NCI-H128 (cell line): ENCODE measurements around the gene CELSR1.

Experiments used
- DNase-seq: peaks from one replicate; lab custom pipeline; 2025; ENCODE audit not compliant: unreplicated experiment; lab: John Stamatoyannopoulos, UW

Gene CELSR1

DNA sequence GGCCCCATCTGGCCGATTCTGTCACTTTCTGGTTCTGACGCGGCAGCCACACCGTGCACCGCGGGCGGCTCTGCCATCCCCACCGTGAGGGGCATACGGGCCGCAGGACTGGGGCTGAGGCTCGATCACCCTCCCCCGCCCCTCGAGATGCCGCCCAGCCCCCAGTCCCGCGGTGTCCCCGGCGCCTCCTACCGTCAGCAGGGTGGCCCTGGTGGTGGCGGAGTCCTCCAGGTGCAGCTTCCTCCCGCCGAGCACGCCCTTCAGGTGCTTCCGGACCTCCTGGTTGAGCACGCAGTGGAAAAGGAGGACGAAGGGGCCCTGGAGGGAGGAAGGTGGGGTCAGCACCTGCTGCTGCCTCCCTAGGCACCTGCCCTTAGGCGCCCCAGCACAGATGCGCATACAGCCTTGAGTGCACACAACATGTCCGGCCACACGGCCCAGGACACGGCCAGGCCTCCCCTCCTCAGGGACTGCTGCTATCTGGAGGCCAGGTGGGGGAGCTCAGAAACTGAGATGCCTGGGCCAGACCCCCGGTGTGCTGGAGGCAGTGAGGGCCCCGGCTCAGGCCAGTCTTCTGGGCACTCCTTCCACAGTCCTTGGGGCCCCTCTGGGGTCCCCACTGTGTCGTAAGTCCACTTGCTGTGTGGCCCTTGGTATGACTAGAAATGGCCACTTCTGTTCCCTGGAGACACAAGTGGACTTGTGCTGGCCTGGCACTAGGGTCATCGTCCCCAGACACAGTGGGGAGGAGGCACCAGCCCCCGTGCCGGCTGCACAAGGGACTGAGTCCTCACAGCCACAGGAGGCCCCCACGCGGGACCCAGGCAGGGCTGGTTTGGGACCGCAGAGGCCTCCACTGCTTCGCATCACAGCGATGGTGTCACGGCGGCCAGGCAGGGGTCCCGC lies 170.4 kb downstream of the CELSR1 start:
- DNase-seq, result no peak

DNA sequence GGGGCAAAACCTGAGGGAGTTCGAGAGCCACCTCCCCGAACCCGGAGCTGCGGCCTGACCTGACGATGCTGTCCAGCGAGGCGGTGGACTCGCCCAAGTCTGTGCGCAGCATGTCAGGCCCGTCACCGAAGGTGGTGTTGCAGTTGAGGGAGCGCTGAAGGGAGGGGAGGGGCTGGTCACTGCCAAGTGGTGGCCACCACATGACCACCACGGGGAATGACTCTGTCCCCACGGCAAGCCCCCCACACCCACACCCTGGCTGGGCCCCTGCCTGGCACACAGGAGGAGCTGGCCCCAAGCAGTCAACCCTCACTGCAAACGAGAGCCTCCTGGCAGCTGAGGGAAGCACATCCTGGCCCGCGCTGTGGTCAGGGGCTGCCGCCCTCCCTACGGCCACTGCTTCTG lies 171.1 kb downstream of the CELSR1 start:
- DNase-seq, result no peak

DNA sequence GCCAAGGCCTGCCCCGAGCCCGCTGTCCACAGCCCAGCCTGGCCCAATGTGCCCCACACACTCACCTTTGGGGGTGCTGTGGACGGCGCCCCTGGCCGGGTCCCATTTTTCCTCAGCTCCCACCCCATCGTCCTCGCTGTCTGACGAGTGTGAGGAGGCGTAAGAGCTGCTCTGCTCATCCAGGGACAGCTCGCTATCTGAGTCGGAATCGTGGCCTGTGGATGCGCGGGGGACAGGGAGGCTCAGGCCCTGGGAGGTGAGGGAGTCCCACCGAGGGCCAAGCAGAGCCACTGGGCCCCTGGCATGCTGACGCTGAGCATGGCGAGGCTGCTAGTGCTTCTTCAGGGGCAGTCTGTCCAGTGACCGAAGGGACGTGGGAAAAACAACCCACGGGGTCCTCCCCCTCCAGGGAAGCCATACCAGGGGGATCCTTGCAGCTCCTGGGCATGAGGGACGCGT lies 172.2 kb downstream of the CELSR1 start:
- no peak for DNase-seq

DNA sequence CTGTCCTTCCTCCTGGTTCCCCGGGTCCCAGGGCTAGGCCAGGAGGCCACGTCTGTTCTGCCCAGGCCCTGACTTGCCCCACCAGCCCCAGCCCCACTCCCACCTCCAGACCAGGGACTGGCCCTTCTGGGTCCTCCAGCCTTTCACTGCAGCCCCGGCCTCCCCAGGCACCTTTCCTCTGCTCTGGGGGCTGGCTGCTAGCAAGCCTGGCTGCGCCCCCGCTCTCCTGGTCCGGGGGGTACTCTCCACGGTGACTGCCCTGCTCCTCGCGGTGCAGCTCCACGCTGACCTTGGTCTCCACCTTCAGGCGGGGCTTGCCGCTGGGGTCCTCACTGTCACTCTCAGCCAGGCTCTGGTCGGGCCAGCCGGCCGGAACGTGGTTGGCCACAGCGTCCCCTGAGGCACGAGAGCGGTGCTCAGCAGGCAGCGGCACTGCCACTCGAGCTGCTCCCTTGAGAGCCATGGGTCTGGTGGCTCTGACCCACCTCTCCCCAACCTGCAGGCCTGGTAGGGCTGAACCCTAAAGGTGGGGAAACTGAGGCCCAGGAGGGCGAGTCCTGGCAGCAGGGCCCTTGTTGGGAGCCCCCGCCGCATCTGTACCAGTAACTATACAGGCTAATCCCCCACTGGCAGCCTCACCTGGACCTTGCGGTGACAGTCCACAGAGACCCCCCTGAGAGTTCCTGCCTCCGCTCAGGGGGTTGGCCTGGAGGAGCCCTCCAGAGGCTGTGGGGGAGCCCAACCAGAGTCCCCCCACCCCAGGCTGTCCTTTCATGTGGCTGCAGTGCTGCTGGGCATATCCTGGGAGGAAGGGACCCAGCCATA lies 172.9 kb downstream of the CELSR1 start:
- DNase-seq, result no peak

DNA sequence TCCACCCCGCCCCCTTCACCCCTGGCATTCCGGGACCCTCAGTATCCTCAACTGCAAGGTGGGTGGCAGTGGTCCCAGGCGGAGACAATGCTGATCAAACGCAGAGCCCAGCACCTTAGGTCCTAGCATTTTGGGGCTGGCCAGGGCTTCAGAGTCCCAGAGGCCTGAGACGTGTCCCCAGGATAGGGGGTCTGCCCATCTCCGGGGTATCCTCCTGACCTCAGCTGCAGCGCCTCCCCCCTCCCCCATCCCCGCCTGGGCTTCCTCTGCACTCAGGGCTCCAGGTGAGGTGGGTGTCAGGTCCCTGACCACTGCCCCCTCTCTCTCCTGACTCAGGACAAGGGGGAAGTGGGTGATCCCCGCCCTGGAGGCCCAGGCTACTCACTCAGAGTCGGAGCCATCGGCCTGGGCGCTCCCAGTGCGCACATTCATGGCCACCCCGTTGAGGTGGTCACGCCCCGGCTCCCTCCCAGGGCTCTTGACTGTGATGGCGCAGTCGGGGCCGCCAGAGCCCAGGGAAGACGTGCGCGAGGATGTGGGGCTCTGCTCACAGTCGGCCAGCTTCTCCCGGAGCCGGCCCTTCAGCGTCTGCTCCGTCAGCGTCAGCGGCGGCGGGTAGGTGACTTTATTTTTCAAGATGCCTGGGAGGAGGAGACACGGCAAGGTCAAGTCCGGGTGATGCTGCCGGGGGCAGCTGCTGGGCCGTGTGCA lies 173.7 kb downstream of the CELSR1 start:
- no peak for DNase-seq

DNA sequence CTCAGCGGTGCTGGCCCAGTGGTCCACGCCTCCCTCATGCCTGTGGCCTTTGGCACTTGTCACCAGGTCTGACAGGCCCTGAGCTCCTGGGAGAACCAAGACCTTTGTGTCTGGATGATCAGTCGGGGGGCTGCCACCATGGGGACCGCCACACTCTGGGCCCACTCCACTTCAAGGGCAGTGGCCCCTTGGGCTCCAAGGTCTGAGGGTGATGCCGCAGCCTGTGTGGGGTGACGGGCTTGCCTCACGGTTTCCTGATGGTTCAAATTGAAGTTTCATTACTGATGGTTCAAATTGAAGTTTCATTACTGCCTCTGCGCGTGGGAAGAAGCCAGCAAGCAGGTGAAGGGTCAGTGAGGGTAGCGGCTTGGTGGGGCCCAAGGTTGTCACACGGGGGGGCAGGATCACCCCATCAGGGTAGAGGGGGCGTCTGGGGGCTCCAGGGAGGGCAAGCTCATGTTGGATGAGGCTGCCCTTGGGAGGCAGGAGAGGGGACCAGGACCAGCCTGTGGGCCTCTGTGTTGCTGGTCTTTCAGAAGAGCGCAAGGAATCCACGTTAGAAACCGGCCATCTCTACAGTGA lies 174.4 kb downstream of the CELSR1 start:
- no peak for DNase-seq

DNA sequence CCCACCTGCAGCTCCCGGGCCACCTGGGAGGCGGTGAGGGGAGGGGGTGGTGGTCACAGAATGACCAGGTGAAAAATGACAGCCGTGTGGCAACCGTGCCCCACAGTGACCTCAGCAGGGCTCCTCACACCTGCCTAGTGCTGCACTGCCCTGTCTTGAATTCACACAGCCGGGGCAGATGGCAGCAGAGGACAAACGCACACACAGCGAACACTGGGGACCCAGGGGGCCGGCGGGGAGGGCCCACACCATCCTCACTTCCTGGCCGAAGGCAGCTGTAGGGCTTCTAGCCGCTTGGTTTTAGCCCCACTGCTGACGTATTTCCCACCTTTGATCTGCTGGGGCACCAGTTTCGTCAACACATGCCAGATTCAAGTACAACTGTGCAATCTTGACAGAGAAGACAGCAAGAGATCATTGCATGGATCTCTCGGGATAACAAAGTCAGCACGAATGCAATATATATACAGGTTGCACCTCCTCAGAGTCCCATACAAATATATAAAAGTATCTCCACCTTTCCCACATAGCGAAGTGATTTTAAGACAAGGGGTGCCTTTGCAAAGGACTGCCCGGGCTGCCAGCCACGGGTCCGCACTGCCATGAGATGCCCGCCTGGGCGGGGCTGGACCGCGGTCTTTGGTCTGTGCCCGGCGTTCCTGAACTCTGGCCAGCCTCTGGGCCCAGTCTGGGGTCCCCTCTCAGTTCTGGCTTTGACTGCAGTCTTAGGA lies 175.1 kb downstream of the CELSR1 start:
- DNase-seq, result no peak

DNA sequence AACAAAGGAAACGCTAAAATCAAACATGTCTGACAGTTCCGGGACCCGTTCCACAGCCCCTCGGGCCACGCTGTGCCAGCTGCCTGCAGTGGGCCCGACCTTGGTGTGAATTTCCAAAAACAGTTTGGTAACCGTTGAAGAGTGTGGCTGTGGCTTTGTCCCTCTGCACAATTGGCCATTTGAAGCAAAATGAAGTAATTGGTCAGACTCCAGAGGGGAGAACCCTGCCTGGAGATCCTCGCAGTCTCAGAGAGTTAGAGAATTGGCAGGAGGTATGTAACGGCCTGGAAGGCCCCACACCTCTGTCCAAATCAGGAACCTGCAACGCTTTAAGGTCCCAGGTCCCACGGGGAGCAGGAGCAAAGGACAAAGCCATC lies 175.6 kb downstream of the CELSR1 start:
- no peak for DNase-seq

- no peak for DNase-seq
These were observed 176.5 kb downstream of the CELSR1 start for GRCh38 chr22:46360891-46361290.

DNA sequence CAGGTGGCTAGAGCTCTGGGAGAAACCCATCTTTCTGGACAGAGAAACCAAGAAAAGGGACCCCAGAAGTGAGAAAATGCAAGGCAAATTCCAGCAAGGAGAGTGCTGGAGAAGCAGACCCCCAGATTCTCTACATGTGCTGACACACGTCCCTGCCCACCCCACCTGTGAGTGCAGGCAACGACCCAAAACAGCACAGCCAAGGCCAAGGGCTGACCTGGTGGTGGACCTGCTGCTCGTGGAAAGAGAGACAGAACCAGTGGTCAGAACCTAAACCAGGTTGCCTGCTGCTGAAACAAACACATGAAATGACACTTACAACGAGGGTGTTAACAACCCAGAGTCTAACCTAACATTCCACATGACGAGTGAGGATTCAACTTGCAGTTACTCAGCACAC lies 177.3 kb downstream of the CELSR1 start:
- DNase-seq, result no peak

DNA sequence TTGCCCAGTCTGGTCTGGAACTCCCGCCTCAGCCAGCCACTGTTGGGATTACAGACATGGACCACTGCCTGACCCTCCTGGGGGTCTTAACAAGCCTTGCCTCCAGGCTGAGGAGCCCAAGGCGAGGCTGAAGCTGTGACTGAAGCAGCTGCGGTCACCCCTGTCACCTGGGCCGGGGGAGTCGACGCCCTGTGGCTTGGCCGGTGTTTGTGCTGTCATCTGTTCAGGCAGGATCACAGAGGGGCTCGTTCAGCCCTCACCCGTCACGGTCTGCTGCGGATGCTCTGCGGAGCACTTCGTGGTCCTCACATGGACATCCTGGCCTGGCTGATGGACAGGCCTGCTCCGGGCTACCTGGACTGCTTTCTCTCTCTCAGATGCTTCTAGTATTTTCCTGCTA lies 178.1 kb downstream of the CELSR1 start:
- no peak for DNase-seq

DNA sequence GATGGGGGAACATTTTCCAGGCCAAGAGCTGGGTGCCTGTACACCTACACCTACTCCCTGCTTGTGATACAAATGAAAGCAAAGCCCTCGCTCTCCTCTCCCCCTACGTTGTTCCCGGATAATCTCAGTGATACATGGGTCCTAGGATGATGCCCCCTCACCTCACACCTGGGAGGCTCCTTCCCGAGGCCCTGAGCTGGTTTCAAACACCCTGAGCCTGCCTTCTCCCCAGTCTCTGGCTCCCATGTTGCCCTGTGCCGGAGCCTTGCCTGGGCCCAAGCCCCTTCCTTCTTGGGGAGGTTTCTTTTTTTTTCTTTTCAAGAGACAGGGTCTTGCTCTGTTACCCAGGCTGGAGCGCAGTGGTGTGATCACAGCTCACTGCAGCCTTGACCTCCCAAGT lies 178.7 kb downstream of the CELSR1 start:
- no peak for DNase-seq

DNA sequence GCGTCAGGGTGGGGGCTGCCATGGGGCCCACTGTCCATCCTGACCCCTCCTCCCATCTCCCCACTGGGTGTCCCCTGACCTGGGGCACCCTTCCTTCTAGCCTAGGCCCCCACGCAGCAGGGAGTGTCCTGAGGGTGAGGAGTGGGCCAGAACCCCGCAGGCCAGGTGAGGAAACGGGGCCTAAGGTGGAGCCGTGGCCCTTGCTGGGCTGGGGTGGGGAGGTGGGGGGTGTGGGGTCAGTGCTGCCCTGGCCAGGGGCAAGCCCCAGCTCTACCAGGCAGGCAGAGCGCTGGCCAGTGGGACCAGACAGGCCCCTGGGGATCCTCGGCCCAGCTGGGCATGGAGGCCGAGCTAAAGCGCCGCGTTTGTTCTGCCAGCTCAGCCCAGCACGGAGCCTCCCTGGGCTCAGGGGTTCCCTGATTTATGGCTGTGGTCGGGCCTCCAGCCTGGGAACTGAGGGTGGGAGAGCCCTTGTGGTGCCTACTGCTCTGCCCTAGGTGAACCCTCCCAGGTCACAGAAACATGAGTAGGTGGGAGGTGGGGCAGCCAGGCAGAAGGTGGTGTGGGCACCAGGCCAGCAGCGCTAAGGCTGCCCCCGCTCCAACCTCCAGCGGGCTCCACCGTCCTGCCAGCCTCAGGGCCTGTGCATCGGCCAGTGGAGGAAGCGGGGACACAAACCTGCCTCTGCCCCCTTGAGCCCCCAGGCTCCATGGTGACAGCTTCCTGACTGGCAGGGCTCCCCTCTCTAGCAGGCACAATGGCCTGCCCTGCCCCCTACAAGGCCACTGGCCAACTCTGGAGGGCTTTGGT lies 179.5 kb downstream of the CELSR1 start:
- DNase-seq, result no peak

DNA sequence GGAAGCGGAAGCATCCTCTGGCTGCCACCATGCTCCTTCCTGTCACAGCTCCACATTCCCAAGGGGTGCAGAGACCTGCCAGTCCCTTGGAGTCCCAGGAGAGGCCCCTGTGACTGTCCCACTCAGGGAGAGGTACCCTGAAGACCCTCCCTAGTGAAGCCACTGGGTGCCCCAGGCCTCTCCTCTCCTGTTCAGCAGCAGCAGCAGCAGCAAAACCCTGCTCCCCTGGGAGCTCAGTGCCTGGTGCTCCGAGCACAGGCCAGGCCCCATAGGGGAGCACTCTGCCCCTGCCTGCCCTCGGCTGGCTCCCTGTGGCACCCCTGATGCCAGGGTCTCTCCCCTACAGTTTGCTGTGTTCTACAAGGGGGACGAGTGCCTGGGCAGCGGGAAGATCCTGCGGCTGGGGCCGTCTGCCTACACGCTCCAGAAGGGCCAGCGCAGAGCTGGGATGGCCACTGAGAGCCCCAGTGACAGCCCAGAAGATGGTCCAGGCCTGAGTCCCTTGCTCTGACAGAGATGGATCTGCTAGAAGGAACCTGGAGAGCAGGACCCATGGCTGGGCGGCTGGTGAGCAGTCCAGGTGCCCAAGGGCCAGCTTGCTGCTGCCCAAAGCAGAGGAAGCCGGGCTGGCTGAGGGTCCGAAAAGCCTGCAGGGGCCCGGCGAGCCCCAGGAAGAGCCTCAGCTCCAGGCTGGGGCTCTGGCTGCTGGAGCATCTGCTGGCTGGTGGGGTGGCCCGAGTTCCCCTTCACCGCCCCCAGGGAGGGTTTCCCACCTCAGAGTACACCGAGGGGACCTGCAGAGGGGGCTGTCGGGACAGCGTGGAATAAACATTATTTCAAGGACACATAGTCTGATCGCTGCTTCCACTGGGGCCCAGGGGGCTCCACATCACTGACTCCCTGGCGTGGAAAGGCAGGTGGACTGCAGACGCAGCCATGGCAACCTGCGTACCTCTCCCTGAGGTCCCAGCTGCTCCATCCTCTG lies 180.6 kb downstream of the CELSR1 start:
- no peak for DNase-seq

DNA sequence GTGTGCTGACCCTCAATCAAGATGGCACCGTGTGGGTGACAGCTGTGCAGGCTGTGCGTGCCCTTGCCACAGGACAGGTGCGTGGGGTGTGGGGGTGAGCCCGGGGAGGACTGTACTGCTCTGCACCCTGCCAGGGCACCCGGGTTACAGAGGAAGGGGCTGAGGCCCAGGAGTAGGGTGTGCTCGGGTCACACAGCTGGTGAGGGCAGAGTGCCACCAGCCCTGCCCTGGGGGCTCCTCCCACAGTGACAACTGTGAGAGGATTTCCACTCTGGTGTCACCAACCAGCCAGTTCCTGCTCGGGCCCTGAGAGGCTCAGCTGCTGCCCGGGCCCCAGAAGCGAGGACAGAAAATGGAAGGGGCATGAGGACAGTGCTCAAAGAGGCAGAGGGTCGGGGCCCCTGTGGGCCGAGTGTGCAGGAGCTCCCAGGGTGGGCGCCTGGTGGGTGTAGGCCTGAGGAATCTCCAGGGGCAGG lies 181.4 kb downstream of the CELSR1 start:
- no peak for DNase-seq

DNA sequence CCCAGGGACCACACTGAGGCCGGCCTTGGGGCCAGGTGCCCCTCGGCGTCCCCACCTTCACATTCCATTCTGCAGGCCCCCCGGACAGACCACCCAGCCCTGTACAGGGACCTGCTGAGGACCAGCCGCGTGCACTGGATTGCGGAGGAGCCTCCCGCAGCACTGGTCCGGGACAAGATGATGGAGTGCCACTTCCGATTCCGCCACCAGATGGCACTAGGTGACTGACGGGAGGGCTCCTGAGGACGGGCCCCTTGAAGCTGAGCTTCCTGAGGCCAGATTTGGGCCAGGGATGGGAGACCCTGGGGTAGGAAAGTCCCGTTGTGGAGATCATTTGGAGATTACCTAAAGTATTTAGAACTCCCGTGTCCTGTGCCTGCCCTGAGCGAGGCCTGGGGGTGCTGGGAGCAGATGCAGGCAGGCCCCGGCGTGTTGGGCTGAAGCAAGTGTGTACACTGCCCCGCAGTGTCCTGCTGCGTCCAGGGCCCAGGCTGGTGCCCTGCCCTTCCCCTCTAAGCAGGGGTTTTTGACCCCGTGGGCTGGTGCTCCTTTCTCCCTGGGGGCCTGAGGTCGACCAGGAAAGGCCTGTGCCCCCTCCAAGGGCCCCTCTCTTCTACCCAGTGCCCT lies 181.9 kb downstream of the CELSR1 start:
- no peak for DNase-seq

DNA sequence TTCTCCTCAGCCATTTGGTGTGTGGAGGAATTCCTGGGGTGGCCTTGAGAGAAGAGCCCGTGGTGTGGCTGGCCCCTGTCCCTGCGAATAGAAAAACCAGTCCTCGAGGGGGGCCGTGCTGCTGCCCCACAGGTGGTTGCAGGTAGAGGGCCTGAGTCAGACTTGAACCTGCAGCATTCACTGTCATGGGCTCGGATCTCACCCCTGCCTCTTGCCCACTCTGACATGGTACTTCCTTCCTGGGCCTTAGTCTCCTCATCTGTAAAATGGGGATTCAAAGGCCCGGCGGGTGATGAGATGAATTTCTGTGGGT lies 182.5 kb downstream of the CELSR1 start:
- DNase-seq, result no peak
